Measurements from ENCODE around the gene TMEM196. TPM values are rescaled to one million over a fixed set of nuclear protein-coding genes. Genes with fewer than 3 reads are reported as not detected.

Gene TMEM196
- total RNA-seq, 1 experiment from 2014 or later = not detected

GRCh38 chr7:19675816-19676215 is 97.6 kb downstream of the TMEM196 start:
- WGBS (ENCODE audit: extremely low coverage, insufficient read length, low lambda C conversion rate) = no CpG with 5 or more reads among the region's 1 CpG
- H3K4ac ChIP-seq (ENCODE audit: low read depth, low read length) = no peak overlapping the region
- no peaks in the 10 kb centered on the region for H4K20me1 ChIP-seq (ENCODE audit: control insufficient read depth, insufficient read depth, insufficient read length)
- no peak overlapping the region for H2BK120ac ChIP-seq (ENCODE audit: low read depth, low read length, poor library complexity, severe bottlenecking)
- no peak overlapping the region for H3K14ac ChIP-seq (ENCODE audit: insufficient read depth, low read length)
- H3K27ac ChIP-seq (ENCODE audit: insufficient read length, low read depth, low read length) = no peak overlapping the region
- H3K4me1 ChIP-seq (ENCODE audit: insufficient read depth, low read length) = no peaks in the 10 kb centered on the region
- no peak overlapping the region for H4K5ac ChIP-seq (ENCODE audit: insufficient read length, low read depth, low read length)
- H3K18ac ChIP-seq (ENCODE audit: insufficient read length, low read depth, low read length) = no peak overlapping the region
- H3K56ac ChIP-seq (ENCODE audit: insufficient read length, low read depth, low read length) = no peak overlapping the region
- no peak overlapping the region for H2AFZ ChIP-seq (ENCODE audit: low read length)
- no peaks in the 10 kb centered on the region for H3K27me3 ChIP-seq (ENCODE audit: insufficient read depth, low read length)
- Mint-ChIP-seq H3K4me1 (peaks cover 0 to under 1% of the 10 kb centered on the region in 2 experiments; a peak in 2 of 4 replicates), H3K4me3 (no peak overlapping the region), H3K36me3 (ENCODE audit: insufficient read depth in 1 of 3, low read depth in 3 of 3) (no peaks in the 10 kb centered on the region), H3K27me3 (ENCODE audit: low read depth) (no peaks in the 10 kb centered on the region), H3K9me3 (no peaks in the 10 kb centered on the region), H3K27ac (no peak overlapping the region)
- no peak overlapping the region for H2AK5ac ChIP-seq (ENCODE audit: insufficient read length, low read length)
- no peak overlapping the region for H4K8ac ChIP-seq (replicated peaks; ENCODE audit: insufficient read length, low read depth, low read length)
- no peak for TF ChIP-seq CTCF (conservative IDR thresholded peaks at IDR 0.05)
- H3K9ac ChIP-seq (ENCODE audit: extremely low read depth, insufficient read length, low read length) = no peak overlapping the region
- H3K79me1 ChIP-seq (ENCODE audit: insufficient read depth, low read depth, low read length, poor library complexity, severe bottlenecking) = no peaks in the 10 kb centered on the region
- no peak overlapping the region for H2BK12ac ChIP-seq (ENCODE audit: insufficient read length, low read depth, low read length)
- no peak overlapping the region for H2BK20ac ChIP-seq (ENCODE audit: low read depth, low read length, poor library complexity, severe bottlenecking)
- no peak overlapping the region for H2BK15ac ChIP-seq (ENCODE audit: low read depth, low read length)
- no peak for DNase-seq
- no peak overlapping the region for H3T11ph ChIP-seq (ENCODE audit: low read length)
- no peak overlapping the region for H4K91ac ChIP-seq (ENCODE audit: insufficient read length, low read depth, low read length)
- no peak overlapping the region for H2BK5ac ChIP-seq (ENCODE audit: insufficient read length, low read length)
- H3K4me2 ChIP-seq (ENCODE audit: insufficient read depth, insufficient read length, low read length) = no peak overlapping the region
- no peaks in the 10 kb centered on the region for H3K79me2 ChIP-seq (ENCODE audit: insufficient read depth, low read length)
- no peaks in the 10 kb centered on the region for H3K23me2 ChIP-seq (ENCODE audit: insufficient read length, low read depth, low read length, poor library complexity, severe bottlenecking)
- H3K9me3 ChIP-seq (ENCODE audit: control insufficient read depth, low read depth, low read length) = no peaks in the 10 kb centered on the region
- H3K23ac ChIP-seq (ENCODE audit: insufficient read length, low read depth, low read length) = no peak overlapping the region

All from H9 (cell line).